HepG2 (cell line): Measurements from ENCODE around the gene ACP7. TPM values are rescaled to one million over a fixed set of nuclear protein-coding genes. Genes with fewer than 3 reads are reported as not detected.

Experiments
- ATAC-seq: fragments of 200-7000 bp; cut with Tn5 transposase; 3 replicates; pipeline ENCODE4 v1.9.1; 2020; ENCODE audit warnings: mild to moderate bottlenecking, moderate library complexity
- BruUV-seq: library from RNA; stranded (reverse); fragments of 400-500 nt; replicated peaks from 2 replicates; lab custom pipeline; 2021; lab: Mats Ljungman, UMichigan
- CTCF ChIA-PET: fragments of 300-600 bp; formaldehyde crosslinking; extraction: SDS; loops from one replicate; lab custom pipeline; 2021; ENCODE audit warnings: low total read pairs, inconsistent platforms, low intra/inter-chr PET ratio; lab: Yijun Ruan, JAX
- POLR2A ChIA-PET: fragments of 350-600 bp; sonication (Branson Sonifier 250); formaldehyde crosslinking; loops from one replicate; lab custom pipeline; 2020; ENCODE audit warnings: antibody characterized with exemption, inconsistent platforms; lab: Yijun Ruan, JAX
- DNase-seq: peaks from one replicate; pipeline ENCODE4 v3.0.0-alpha.2; 2015; ENCODE audit warnings: low spot score
- FAIRE-seq: peaks from 3 replicates; lab custom pipeline; 2011; peaks lifted over from hg19 to GRCh38; lab: Jason Lieb, UNC
- H2AFZ ChIP-seq: one replicate; pipeline ENCODE4 v1.6.1; 2011; ENCODE audit warnings: low read length, inconsistent platforms
- H3K27ac ChIP-seq: fragments of 300-600 bp; 3 replicates; pipeline ENCODE4 v1.8.0; 2011; ENCODE audit warnings: mixed run types, mild to moderate bottlenecking, mixed read lengths, low read length, inconsistent platforms; ENCODE audit not compliant: insufficient read depth; ENCODE audit errors: extremely low read length
- H3K27me3 ChIP-seq, 2 experiments: fragments of 200-600 bp in 1 of 2; 2 replicates in 1 of 2; 3 replicates in 1 of 2; pipeline versions ENCODE4 v1.6.0 to v1.8.0; 2011; ENCODE audit warnings: low read length in 2 of 2, mild to moderate bottlenecking in 2 of 2, moderate library complexity in 2 of 2, inconsistent platforms in 1 of 2; ENCODE audit not compliant: insufficient read depth in 2 of 2, control insufficient read depth in 1 of 2
- H3K36me3 ChIP-seq, 2 experiments: fragments of 200-600 bp in 1 of 2; replicated peaks in 1 of 2; 2 replicates in 1 of 2; 3 replicates in 1 of 2; pipeline versions ENCODE4 v1.5.1 to v1.8.0; 2011; ENCODE audit warnings: low read length in 2 of 2, inconsistent platforms in 1 of 2; ENCODE audit not compliant: insufficient read depth in 2 of 2, control insufficient read depth in 1 of 2
- H3K4me1 ChIP-seq: 2 replicates; pipeline ENCODE4 v1.5.1; 2012; ENCODE audit warnings: low read length, inconsistent platforms; ENCODE audit not compliant: insufficient read depth
- H3K4me2 ChIP-seq: 2 replicates; pipeline ENCODE4 v1.6.0; 2011; ENCODE audit warnings: low read depth, low read length, inconsistent platforms
- H3K4me3 ChIP-seq, 3 experiments: fragments of 200-600 bp in 1 of 3; sonication (generic), shearing (Covaris generic) in 1 of 3; replicated peaks in 1 of 3; 2 replicates each; pipeline ENCODE4 v1.5.1; 2011 to 2016; ENCODE audit warnings: low read length in 3 of 3, inconsistent platforms in 2 of 3, low read depth in 2 of 3, mild to moderate bottlenecking in 2 of 3, control low read depth in 1 of 3, mixed read lengths in 1 of 3; ENCODE audit not compliant: insufficient read depth in 1 of 3
- H3K79me2 ChIP-seq: one replicate; pipeline ENCODE4 v1.6.1; 2011; ENCODE audit warnings: low read length, inconsistent platforms; ENCODE audit not compliant: insufficient read depth
- H3K9ac ChIP-seq: 2 replicates; pipeline ENCODE4 v1.6.0; 2011; ENCODE audit warnings: mild to moderate bottlenecking, low read depth, low read length, inconsistent platforms; ENCODE audit not compliant: insufficient read depth
- H3K9me3 ChIP-seq: 2 replicates; pipeline ENCODE4 v1.5.1; 2012; ENCODE audit warnings: mild to moderate bottlenecking, low read length
- H4K20me1 ChIP-seq: 2 replicates; pipeline ENCODE4 v1.6.0; 2011; ENCODE audit warnings: inconsistent platforms, mild to moderate bottlenecking, low read length, moderate library complexity; ENCODE audit not compliant: insufficient read depth
- AHR ChIP-seq: IDR thresholded peaks from 2 replicates; pipeline ENCODE4 v1.6.1; 2018; ENCODE audit warnings: missing genetic modification reagents, missing compliant biosample characterization
- AKAP8 ChIP-seq: sonication (generic); formaldehyde crosslinking; IDR thresholded peaks from 2 replicates; pipeline ENCODE4 v1.5.1; 2020; ENCODE audit warnings: mild to moderate bottlenecking, missing genetic modification reagents
- ASH2L ChIP-seq: fragments of 300-600, 200-600 bp; sonication (generic); IDR thresholded peaks from 2 replicates; pipeline ENCODE4 v1.7.0; 2017; ENCODE audit warnings: low read depth, mild to moderate bottlenecking, moderate library complexity, mixed read lengths, low read length; ENCODE audit not compliant: insufficient read length
- EP300 ChIP-seq, 3 experiments: sonication (generic) in 1 of 3; formaldehyde crosslinking in 1 of 3; IDR thresholded peaks; 2 replicates each; pipeline versions ENCODE4 v1.5.1 to v1.6.1; 2011 to 2020; ENCODE audit warnings: low read depth in 2 of 3, low read length in 2 of 3, borderline replicate concordance in 1 of 3, improper control_type of control experiment in 1 of 3, mild to moderate bottlenecking in 1 of 3, missing genetic modification reagents in 1 of 3, moderate library complexity in 1 of 3
- KAT8 ChIP-seq: IDR thresholded peaks from 2 replicates; pipeline ENCODE4 v1.6.1; 2016; ENCODE audit warnings: missing genetic modification reagents, missing compliant biosample characterization
- KDM3A ChIP-seq: IDR thresholded peaks from 2 replicates; pipeline ENCODE4 v1.6.1; 2018; ENCODE audit warnings: low read depth, missing compliant biosample characterization
- NFE2L1 ChIP-seq: sonication (generic); formaldehyde crosslinking; IDR thresholded peaks from 2 replicates; pipeline ENCODE4 v1.4.0; 2020; ENCODE audit warnings: missing genetic modification reagents, mild to moderate bottlenecking, borderline replicate concordance
- RARA ChIP-seq: IDR thresholded peaks from 2 replicates; pipeline ENCODE4 v1.6.1; 2016; ENCODE audit warnings: missing genetic modification reagents, missing compliant biosample characterization
- ZBTB49 ChIP-seq: sonication (generic); formaldehyde crosslinking; IDR thresholded peaks from 2 replicates; pipeline ENCODE4 v1.4.0; 2020; ENCODE audit warnings: missing genetic modification reagents, borderline replicate concordance
- ZNF414 ChIP-seq: sonication (generic); formaldehyde crosslinking; IDR thresholded peaks from 2 replicates; pipeline ENCODE4 v1.5.0; 2020; ENCODE audit warnings: missing genetic modification reagents
- ZNF558 ChIP-seq: sonication (generic); formaldehyde crosslinking; IDR thresholded peaks from 2 replicates; pipeline ENCODE4 v1.9.0; 2022; ENCODE audit warnings: mild to moderate bottlenecking, missing genetic modification reagents, borderline replicate concordance
- ZNF83 ChIP-seq: sonication (generic); formaldehyde crosslinking; IDR thresholded peaks from 2 replicates; pipeline ENCODE4 v1.4.0; 2020; ENCODE audit warnings: missing genetic modification reagents, mild to moderate bottlenecking, borderline replicate concordance
- ZNF841 ChIP-seq: sonication (generic); formaldehyde crosslinking; IDR thresholded peaks from 2 replicates; pipeline ENCODE4 v1.8.1; 2023; ENCODE audit warnings: missing genetic modification reagents, borderline replicate concordance
- ZSCAN12 ChIP-seq: sonication (generic); formaldehyde crosslinking; IDR thresholded peaks from 2 replicates; pipeline ENCODE4 v1.9.0; 2021; ENCODE audit warnings: mild to moderate bottlenecking, missing genetic modification reagents
- ZSCAN21 ChIP-seq: sonication (generic); formaldehyde crosslinking; IDR thresholded peaks from 2 replicates; pipeline ENCODE4 v1.8.0; 2022; ENCODE audit warnings: mild to moderate bottlenecking, missing genetic modification reagents, moderate library complexity, borderline replicate concordance
- WGBS: methylation state at CpG from one replicate; pipeline ENCODE4 v1.1.6; 2017; ENCODE audit warnings: low lambda C conversion rate; 5-methylcytosine and 5-hydroxymethylcytosine counted together
- in situ Hi-C: cut with HindIII; loops from 2 replicates; pipeline ENCODE4 v1.10.0; 2017; ENCODE audit warnings: low pct_unique_long_range_greater_than_20kb; ENCODE audit not compliant: extremely low pct_ligation_motif_present
- intact Hi-C: fragments of 100-400 bp; cut with micrococcal nuclease; formaldehyde crosslinking; loops from one replicate; pipeline ENCODE4 v1.10.0; 2022; ENCODE audit not compliant: unreplicated experiment
- polyA plus RNA-seq, 8 experiments: library from polyadenylated mRNA; depleted of rRNA in 3 of 8; stranded (reverse) in 7 of 8; unstranded in 1 of 8; fragments of >200 nt; fragmentation: Illumina TruSeq in 4 of 8; extraction: Trizol in 4 of 8; gene quantifications; 2 replicates each; pipeline versions ENCODE4 v1.2.1 to v1.2.3, GENCODE V29; 2011 to 2016; ENCODE audit warnings: low read depth in 4 of 8, missing spikeins in 1 of 8, mixed read lengths in 1 of 8; ENCODE audit not compliant: insufficient read depth in 1 of 8
- total RNA-seq, 5 experiments: library from RNA; depleted of rRNA; stranded (reverse); fragments of >200 nt; fragmentation: Illumina TruSeq; extraction: Trizol; gene quantifications; 2 replicates each; pipeline ENCODE4 v1.2.3, GENCODE V29; 2016; ENCODE audit warnings: low read depth in 1 of 5

Gene ACP7
- total and polyA plus RNA-seq, 2 of the 13 experiments (the other 11 are each of a cell fraction or from before 2014, with no cell fraction given), result not detected

DNA sequence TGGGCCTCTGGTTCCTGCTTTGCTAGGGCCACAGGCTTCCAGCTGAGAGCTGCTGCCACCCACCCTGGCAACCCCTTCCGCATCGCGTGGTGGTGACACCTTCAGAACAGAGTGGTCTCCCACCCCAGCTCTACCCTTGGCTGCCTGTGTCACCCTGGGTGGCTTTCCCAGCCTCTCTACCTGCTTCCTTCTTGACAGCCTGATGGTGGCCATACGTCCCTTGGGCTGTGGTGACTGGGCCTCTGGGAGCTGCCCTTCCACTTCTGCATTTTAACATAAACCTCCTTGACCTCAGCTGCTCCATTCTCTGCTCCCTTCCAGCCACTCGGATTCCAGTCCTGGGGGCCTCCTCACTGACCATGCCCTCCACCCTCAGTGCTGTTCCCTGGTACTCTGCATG lies 58.5 kb downstream of the ACP7 start:
- H3K9ac ChIP-seq, result no peak overlapping the region
- peaks cover 44% of the 10 kb centered on the region for H4K20me1 ChIP-seq
- no TSS peak for BruUV-seq
- no peaks in the 10 kb centered on the region; a peak in 1 of 5 replicates for H3K36me3 ChIP-seq
- H2AFZ ChIP-seq, result no peak overlapping the region
- H3K4me2 ChIP-seq, result no peak overlapping the region
- ATAC-seq (no peak), DNase-seq (no peak), FAIRE-seq (no peak)
- no peak for TF ChIP-seq ASH2L
- no peak for TF ChIP-seq ZNF558 (CRISPR knock-in tag)
- TF ChIP-seq ZSCAN12, result no peak
- no peak for TF ChIP-seq RARA
- TF ChIP-seq ZNF83 (CRISPR knock-in tag), result no peak
- TF ChIP-seq NFE2L1 (CRISPR knock-in tag), result no peak
- TF ChIP-seq EP300 (IDR thresholded peaks at IDR 0.05; ENCODE audit: low read depth in 2 of 2, low read length in 2 of 2), result no peak
- no peak for TF ChIP-seq EP300 (CRISPR knock-in tag; IDR thresholded peaks at IDR 0.05; ENCODE audit: borderline replicate concordance)
- TF ChIP-seq AHR (CRISPR knock-in tag), result no peak
- no peak for TF ChIP-seq KDM3A (CRISPR knock-in tag)
- no peak for TF ChIP-seq KAT8 (CRISPR knock-in tag)
- TF ChIP-seq ZNF841 (CRISPR knock-in tag), result no peak
- TF ChIP-seq ZBTB49 (CRISPR knock-in tag), result no peak
- TF ChIP-seq AKAP8 (CRISPR knock-in tag), result no peak
- TF ChIP-seq ZSCAN21 (CRISPR knock-in tag), result no peak
- no peak for TF ChIP-seq ZNF414 (CRISPR knock-in tag)
- in situ Hi-C loops (no loop called here), intact Hi-C loops (no loop called here)
- no peaks in the 10 kb centered on the region for H3K9me3 ChIP-seq
- ChIA-PET POLR2A (interaction anchor here (1.1 kb wide), 1 partner anchor 12 kb away, joined by 3 read pairs; no protein-coding TSS in a partner anchor), CTCF (no interaction called here)
- no peak overlapping the region for H3K4me3 ChIP-seq
- H3K4me1 ChIP-seq, result peaks cover 83% of the 10 kb centered on the region
- H3K27ac ChIP-seq, result no peak overlapping the region
- WGBS, result 87% methylated on average over 3 of the region's 5 CpGs
- H3K27me3 ChIP-seq, result no peaks in the 10 kb centered on the region
- peaks cover 81% of the 10 kb centered on the region for H3K79me2 ChIP-seq
